Astrocyte of the cerebellum (primary cell): Measurements from ENCODE around the gene MBNL2.

ENCODE experiments used
- DNase-seq: peaks from one replicate; pipeline ENCODE4 v3.0.0-alpha.2; 2011; ENCODE audit warnings: low read depth
- H3K4me3 ChIP-seq: 2 replicates; pipeline ENCODE4 v1.5.1; 2011; ENCODE audit warnings: mild to moderate bottlenecking, low read depth, low read length, moderate library complexity
- in situ Hi-C: cut with HindIII; loops from 2 replicates; pipeline ENCODE4 v1.10.0; 2017; ENCODE audit warnings: low sequenced_read_pairs
- TF ChIP-seq, protein P1 (sequence below): IDR thresholded peaks from 2 replicates; pipeline ENCODE4 v1.5.1; 2012; ENCODE audit warnings: low read length, low read depth, moderate library complexity, mild to moderate bottlenecking; ENCODE audit errors: missing control alignments

The MBNL2 gene

DNA sequence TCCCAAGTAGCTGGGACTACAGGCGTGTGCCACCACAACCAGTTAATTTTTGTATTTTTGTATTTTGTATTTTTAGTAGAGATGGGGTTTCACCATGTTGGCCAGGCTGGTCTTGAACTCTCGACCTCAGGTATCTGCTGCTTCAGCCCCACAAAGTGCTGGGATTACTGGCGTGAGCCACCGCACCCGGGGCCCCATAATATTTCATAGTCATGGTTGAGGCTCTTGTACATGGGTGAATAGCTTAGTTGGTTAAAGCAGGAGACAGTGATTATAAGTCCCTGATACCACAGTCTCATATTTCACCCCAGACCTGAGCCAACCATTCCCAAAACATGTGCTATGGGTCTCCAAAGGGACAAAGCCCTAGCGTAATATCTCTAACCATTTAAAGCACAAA is 26.1 kb downstream of the MBNL2 start:
- no peak overlapping the region for H3K4me3 ChIP-seq
- no peak for DNase-seq
- TF ChIP-seq, protein P1, sequence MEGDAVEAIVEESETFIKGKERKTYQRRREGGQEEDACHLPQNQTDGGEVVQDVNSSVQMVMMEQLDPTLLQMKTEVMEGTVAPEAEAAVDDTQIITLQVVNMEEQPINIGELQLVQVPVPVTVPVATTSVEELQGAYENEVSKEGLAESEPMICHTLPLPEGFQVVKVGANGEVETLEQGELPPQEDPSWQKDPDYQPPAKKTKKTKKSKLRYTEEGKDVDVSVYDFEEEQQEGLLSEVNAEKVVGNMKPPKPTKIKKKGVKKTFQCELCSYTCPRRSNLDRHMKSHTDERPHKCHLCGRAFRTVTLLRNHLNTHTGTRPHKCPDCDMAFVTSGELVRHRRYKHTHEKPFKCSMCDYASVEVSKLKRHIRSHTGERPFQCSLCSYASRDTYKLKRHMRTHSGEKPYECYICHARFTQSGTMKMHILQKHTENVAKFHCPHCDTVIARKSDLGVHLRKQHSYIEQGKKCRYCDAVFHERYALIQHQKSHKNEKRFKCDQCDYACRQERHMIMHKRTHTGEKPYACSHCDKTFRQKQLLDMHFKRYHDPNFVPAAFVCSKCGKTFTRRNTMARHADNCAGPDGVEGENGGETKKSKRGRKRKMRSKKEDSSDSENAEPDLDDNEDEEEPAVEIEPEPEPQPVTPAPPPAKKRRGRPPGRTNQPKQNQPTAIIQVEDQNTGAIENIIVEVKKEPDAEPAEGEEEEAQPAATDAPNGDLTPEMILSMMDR, result no peak
- in situ Hi-C loops, result no loop called here

DNA sequence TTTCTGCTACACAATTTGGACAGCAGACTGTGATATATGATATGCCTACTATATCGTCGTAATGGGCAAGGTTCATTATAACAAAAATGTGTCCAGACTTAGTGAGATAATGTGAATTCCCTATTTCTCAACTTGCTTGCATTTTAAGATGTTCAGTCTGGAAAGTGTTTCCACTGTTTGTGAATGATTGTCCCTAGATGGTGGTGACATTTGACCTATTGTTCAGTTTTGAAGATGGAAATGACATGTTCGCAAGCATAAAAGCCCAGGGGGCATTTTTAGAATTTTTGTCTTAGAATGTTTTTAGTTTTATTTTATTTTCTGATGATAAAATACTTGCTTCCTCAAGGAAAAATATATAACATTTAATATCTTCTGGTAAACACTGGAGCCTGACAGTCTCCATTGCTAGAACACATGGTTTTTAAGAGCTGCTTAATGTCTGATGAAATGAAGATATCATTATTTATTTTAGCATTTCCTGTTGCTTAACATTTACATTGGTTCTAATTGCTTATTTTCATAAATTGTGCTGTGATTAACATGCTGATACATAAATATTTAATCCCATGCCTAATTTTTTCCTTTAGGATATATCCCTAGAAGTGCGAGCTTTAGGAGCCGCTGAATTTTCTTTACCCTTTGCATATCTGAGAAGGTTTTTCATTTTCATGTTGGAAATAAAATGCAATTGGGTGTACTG is 27.1 kb downstream of the MBNL2 start:
- no peak for DNase-seq
- H3K4me3 ChIP-seq, result no peak overlapping the region
- TF ChIP-seq, protein P1, result no peak
- in situ Hi-C loops, result no loop called here

DNA sequence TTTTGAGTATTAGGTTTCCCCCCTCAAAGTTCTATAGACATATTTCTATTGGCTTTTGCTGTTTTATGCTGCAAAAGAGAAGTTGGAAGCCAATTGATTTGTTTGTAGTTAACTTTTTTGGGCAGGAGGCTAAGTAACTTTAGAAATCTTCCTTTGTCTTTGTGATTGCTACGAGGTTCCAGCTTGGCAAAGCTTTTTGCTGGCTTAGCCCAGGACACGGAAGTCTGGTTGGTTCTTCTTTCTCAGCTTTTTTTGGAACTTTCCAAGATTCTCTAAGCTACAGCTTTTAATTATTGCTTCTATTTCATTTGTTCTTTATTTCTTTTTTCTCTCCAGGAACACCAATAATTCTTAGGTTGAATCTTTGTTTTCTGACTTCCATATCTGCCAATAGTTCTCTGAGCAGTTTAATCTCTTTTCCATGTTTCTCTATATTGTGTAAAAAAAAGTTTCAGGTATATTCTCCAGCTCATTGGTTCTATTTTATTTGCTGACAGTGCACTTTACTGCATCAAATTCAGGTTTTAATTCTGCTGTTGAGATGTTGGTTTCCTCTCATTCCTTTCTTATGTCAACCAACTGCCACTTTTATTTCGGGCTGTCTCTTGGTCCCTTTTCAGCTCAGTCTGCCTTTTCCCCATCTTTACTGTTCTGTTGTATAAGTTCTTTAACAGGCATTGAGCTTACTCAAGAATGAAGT is 27.8 kb downstream of the MBNL2 start:
- DNase-seq, result no peak
- in situ Hi-C loops, result no loop called here
- TF ChIP-seq, protein P1, result no peak
- no peak overlapping the region for H3K4me3 ChIP-seq

DNA sequence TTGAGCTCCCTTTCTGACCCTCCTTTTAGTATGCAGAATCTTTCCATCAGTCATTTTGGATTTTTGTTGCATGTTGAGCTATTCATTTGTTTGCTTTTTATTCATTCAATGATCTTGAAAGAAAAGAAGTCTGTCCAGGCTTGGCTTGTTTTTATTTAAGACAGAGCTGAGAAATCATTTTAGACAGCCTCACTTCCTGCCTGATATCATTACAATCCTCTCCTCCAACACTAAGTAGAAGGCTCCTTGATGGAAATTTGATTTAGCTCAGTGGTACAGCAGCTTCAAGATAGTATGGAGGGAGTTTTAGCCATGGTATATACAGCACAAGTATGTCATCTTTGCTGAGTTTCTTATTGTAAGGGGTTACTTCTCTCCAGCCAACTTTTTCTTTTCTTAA is 28.4 kb downstream of the MBNL2 start:
- DNase-seq, result no peak
- in situ Hi-C loops, result no loop called here
- no peak overlapping the region for H3K4me3 ChIP-seq
- TF ChIP-seq, protein P1, result no peak

DNA sequence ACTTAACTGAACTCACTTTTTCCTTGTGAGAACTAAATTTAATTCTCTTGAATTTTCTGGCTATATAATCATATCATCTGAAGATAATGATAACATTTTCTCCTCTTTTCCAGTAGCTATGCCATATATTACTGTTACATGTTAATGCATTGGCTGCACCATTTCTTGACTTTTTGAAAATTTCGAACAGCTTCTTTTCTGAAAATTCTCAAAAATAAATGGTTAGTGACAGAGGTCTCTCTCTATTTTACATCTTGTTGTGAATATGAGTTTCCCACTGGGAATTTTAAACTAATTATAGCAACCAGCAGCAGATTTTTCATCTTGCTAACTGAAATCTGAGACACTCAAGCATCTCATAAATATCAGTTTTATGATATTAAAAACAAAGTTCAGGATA is 30.6 kb downstream of the MBNL2 start:
- in situ Hi-C loops, result no loop called here
- TF ChIP-seq, protein P1, result no peak
- no peak for DNase-seq
- H3K4me3 ChIP-seq, result no peak overlapping the region

DNA sequence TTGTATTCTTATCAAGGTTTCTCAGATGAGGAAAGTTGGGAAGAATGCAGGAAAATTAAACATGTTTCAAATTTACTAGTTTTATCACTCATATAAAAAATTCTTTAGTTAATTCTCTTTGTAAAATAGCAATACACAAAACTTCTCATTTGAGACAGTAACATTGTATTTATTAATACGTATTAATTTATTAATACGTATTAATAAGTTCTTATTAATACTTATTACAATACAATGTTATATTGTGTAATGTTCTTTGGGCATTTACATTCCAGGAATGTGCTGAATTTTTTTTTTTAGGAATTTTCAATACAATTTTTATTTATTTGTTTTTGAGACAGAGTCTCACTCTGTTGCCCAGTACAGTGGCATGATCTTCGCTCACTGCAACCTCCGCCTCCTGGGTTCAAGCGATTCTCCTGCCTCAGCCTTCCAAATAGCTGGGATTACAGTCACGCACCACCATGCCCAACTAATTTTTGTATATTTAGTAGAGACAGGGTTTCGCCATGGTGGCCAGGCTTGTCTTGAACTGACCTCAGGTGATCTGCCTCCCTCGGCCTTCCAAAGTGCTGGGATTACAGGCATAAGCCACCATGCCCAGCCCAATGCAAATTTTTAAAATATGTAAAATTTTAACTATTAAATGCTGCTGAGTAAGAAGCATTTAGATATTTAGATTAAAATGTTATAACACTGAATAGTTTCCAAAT is 31.6 kb downstream of the MBNL2 start:
- DNase-seq, result no peak
- no peak overlapping the region for H3K4me3 ChIP-seq
- in situ Hi-C loops, result no loop called here
- TF ChIP-seq, protein P1, result no peak
